Measurements from ENCODE around the gene ELP2. TPM values are rescaled to one million over a fixed set of nuclear protein-coding genes. Genes with fewer than 3 reads are reported as not detected.

Gene ELP2
- total RNA-seq, 1 experiment from 2014 or later = 137 TPM

DNA sequence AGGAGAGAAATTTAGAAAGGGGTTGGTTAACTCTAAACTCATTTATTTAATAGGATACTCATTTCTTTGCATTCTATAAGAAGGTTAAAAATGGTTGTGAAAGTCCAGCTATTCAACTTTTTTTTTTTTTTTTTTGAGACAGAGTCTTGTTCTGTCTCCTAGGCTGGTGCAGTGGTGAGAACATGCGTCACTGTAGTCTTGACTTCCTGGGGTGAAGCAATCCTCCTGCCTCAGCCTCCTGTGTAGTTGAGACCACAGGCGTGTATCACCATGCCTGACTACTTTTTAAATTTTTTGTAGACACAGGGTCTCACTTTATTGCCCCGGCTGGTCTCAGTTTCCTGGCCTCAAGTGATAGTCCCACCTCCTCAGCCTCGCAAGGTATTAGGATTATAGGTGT lies 11.9 kb downstream of the ELP2 start:
- Histone ChIP-seq H4K5ac (ENCODE audit: insufficient read length, low read depth, low read length) (no peak overlapping the region), H3T11ph (ENCODE audit: low read length) (no peak overlapping the region), H2BK120ac (ENCODE audit: low read depth, low read length, poor library complexity, severe bottlenecking) (no peak overlapping the region), H3K18ac (ENCODE audit: insufficient read length, low read depth, low read length) (no peak overlapping the region), H4K91ac (ENCODE audit: insufficient read length, low read depth, low read length) (no peak overlapping the region), H3K4me2 (ENCODE audit: insufficient read depth, insufficient read length, low read length) (no peak overlapping the region), H3K4ac (ENCODE audit: low read depth, low read length) (no peak overlapping the region), H3K23ac (ENCODE audit: insufficient read length, low read depth, low read length) (no peak overlapping the region), H3K14ac (ENCODE audit: insufficient read depth, low read length) (no peak overlapping the region), H2AFZ (ENCODE audit: low read length) (no peak overlapping the region), H3K9me3 (ENCODE audit: control insufficient read depth, low read depth, low read length) (no peaks in the 10 kb centered on the region), H3K27ac (ENCODE audit: insufficient read length, low read depth, low read length) (no peak overlapping the region), H2BK12ac (ENCODE audit: insufficient read length, low read depth, low read length) (no peak overlapping the region), H3K27me3 (ENCODE audit: insufficient read depth, low read length) (no peaks in the 10 kb centered on the region), H3K56ac (ENCODE audit: insufficient read length, low read depth, low read length) (no peak overlapping the region), H2BK5ac (ENCODE audit: insufficient read length, low read length) (no peak overlapping the region), H3K79me1 (ENCODE audit: insufficient read depth, low read depth, low read length, poor library complexity, severe bottlenecking) (no peaks in the 10 kb centered on the region), H2AK5ac (ENCODE audit: insufficient read length, low read length) (no peak overlapping the region), H4K8ac (replicated peaks; ENCODE audit: insufficient read length, low read depth, low read length) (no peak overlapping the region), H3K79me2 (ENCODE audit: insufficient read depth, low read length) (no peaks in the 10 kb centered on the region), H2BK20ac (ENCODE audit: low read depth, low read length, poor library complexity, severe bottlenecking) (no peak overlapping the region), H2BK15ac (ENCODE audit: low read depth, low read length) (no peak overlapping the region), H3K23me2 (ENCODE audit: insufficient read length, low read depth, low read length, poor library complexity, severe bottlenecking) (no peaks in the 10 kb centered on the region), H3K4me1 (ENCODE audit: insufficient read depth, low read length) (no peaks in the 10 kb centered on the region), H4K20me1 (ENCODE audit: control insufficient read depth, insufficient read depth, insufficient read length) (no peaks in the 10 kb centered on the region), H3K9ac (ENCODE audit: extremely low read depth, insufficient read length, low read length) (no peak overlapping the region)
- H3K4me1 Mint-ChIP-seq = no peaks in the 10 kb centered on the region
- no peaks in the 10 kb centered on the region for H3K27me3 Mint-ChIP-seq (ENCODE audit: low read depth)
- TF ChIP-seq, protein P1, sequence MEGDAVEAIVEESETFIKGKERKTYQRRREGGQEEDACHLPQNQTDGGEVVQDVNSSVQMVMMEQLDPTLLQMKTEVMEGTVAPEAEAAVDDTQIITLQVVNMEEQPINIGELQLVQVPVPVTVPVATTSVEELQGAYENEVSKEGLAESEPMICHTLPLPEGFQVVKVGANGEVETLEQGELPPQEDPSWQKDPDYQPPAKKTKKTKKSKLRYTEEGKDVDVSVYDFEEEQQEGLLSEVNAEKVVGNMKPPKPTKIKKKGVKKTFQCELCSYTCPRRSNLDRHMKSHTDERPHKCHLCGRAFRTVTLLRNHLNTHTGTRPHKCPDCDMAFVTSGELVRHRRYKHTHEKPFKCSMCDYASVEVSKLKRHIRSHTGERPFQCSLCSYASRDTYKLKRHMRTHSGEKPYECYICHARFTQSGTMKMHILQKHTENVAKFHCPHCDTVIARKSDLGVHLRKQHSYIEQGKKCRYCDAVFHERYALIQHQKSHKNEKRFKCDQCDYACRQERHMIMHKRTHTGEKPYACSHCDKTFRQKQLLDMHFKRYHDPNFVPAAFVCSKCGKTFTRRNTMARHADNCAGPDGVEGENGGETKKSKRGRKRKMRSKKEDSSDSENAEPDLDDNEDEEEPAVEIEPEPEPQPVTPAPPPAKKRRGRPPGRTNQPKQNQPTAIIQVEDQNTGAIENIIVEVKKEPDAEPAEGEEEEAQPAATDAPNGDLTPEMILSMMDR (conservative IDR thresholded peaks at IDR 0.05) = no peak
- no peak for DNase-seq
- no peak overlapping the region for H3K4me3 Mint-ChIP-seq
- H3K27ac Mint-ChIP-seq = no peak overlapping the region; a peak in 1 of 7 replicates
- WGBS (ENCODE audit: extremely low coverage, insufficient read length, low lambda C conversion rate) = no CpG with 5 or more reads among the region's 4 CpGs
- no peaks in the 10 kb centered on the region for H3K9me3 Mint-ChIP-seq
- peaks cover 52 to 89% (median 88%) of the 10 kb centered on the region in 3 experiments for H3K36me3 Mint-ChIP-seq (ENCODE audit: insufficient read depth in 1 of 3, low read depth in 3 of 3)
